Brain microvascular endothelial cell (primary cell): ENCODE results near the gene PBX1.

Experiments
- DNase-seq: peaks from one replicate; pipeline ENCODE4 v3.0.0-alpha.2; 2020
- H3K27ac ChIP-seq: fragments of 250-450 bp; sonication (Bioruptor Pico); 2 replicates; pipeline ENCODE4 v1.5.1; 2020; ENCODE audit warnings: mild to moderate bottlenecking, moderate library complexity
- H3K27me3 ChIP-seq: fragments of 250-450 bp; sonication (Bioruptor Pico); replicated peaks from 2 replicates; pipeline ENCODE4 v1.5.1; 2020; ENCODE audit warnings: mild to moderate bottlenecking
- H3K36me3 ChIP-seq: fragments of 250-450 bp; sonication (Bioruptor Pico); replicated peaks from 2 replicates; pipeline ENCODE4 v1.5.1; 2020; ENCODE audit warnings: mild to moderate bottlenecking
- H3K4me3 ChIP-seq: 2 replicates; pipeline ENCODE4 v1.5.1; 2011; ENCODE audit warnings: low read depth, mild to moderate bottlenecking, control low read depth, low read length, moderate library complexity
- CTCF ChIP-seq: IDR thresholded peaks from 2 replicates; pipeline ENCODE4 v1.5.1; 2011; ENCODE audit warnings: low read depth, mild to moderate bottlenecking, moderate library complexity, low read length, control low read depth, inconsistent platforms; ENCODE audit errors: missing control alignments
- in situ Hi-C: cut with HindIII; loops from 2 replicates; pipeline ENCODE4 v1.10.0; 2017; ENCODE audit warnings: low sequenced_read_pairs, low pct_ligation_motif_present

Gene PBX1

GRCh38 chr1:164567774-164568173, 8.8 kb downstream of the PBX1 start:
- no peak for TF ChIP-seq CTCF
- Histone ChIP-seq H3K27ac (no peak overlapping the region), H3K36me3 (no peaks in the 10 kb centered on the region), H3K27me3 (no peaks in the 10 kb centered on the region), H3K4me3 (no peak overlapping the region)
- DNase-seq = no peak
- in situ Hi-C loops = no loop called here

- no peak for DNase-seq
- Histone ChIP-seq H3K27me3 (no peaks in the 10 kb centered on the region), H3K36me3 (peaks cover 3% of the 10 kb centered on the region), H3K4me3 (no peak overlapping the region), H3K27ac (no peak overlapping the region)
- in situ Hi-C loops = no loop called here
- no peak for TF ChIP-seq CTCF
These were observed 10.3 kb downstream of the PBX1 start for GRCh38 chr1:164569241-164569640.

- Histone ChIP-seq H3K36me3 (peaks cover 3% of the 10 kb centered on the region), H3K27ac (no peak overlapping the region), H3K27me3 (no peaks in the 10 kb centered on the region), H3K4me3 (no peak overlapping the region)
- no peak for DNase-seq
- in situ Hi-C loops = no loop called here
- no peak for TF ChIP-seq CTCF
These were observed 10.9 kb downstream of the PBX1 start for GRCh38 chr1:164569866-164570265.

- no peak for DNase-seq
- Histone ChIP-seq H3K36me3 (peaks cover 3% of the 10 kb centered on the region), H3K27ac (no peak overlapping the region), H3K27me3 (no peaks in the 10 kb centered on the region), H3K4me3 (no peak overlapping the region)
- in situ Hi-C loops = no loop called here
- no peak for TF ChIP-seq CTCF
These were observed 12.3 kb downstream of the PBX1 start for GRCh38 chr1:164571333-164571732.

GRCh38 chr1:164575356-164575886, 16.4 kb downstream of the PBX1 start:
- in situ Hi-C loops = no loop called here
- Histone ChIP-seq H3K36me3 (peaks cover 3% of the 10 kb centered on the region), H3K27me3 (no peaks in the 10 kb centered on the region), H3K27ac (no peak overlapping the region), H3K4me3 (no peak overlapping the region)
- TF ChIP-seq CTCF = no peak
- DNase-seq = no peak

GRCh38 chr1:164576291-164577271, 17.6 kb downstream of the PBX1 start:
- H3K27ac ChIP-seq = peak overlapping the region; percentile 88
- DNase-seq = peak; percentile 66
- in situ Hi-C loops = no loop called here

More at GRCh38 chr1:164576291-164577271, 17.6 kb downstream of the PBX1 start:
- H3K36me3 ChIP-seq = peaks cover 3% of the 10 kb centered on the region
- peak overlapping the region; percentile 38 for H3K4me3 ChIP-seq
- no peaks in the 10 kb centered on the region for H3K27me3 ChIP-seq
- TF ChIP-seq CTCF = no peak
